ENCODE measurements around the gene EFCAB8.
A peak's percentile ranks its signal among the peaks of the same experiment; 100 is the strongest.

Gene EFCAB8

DNA sequence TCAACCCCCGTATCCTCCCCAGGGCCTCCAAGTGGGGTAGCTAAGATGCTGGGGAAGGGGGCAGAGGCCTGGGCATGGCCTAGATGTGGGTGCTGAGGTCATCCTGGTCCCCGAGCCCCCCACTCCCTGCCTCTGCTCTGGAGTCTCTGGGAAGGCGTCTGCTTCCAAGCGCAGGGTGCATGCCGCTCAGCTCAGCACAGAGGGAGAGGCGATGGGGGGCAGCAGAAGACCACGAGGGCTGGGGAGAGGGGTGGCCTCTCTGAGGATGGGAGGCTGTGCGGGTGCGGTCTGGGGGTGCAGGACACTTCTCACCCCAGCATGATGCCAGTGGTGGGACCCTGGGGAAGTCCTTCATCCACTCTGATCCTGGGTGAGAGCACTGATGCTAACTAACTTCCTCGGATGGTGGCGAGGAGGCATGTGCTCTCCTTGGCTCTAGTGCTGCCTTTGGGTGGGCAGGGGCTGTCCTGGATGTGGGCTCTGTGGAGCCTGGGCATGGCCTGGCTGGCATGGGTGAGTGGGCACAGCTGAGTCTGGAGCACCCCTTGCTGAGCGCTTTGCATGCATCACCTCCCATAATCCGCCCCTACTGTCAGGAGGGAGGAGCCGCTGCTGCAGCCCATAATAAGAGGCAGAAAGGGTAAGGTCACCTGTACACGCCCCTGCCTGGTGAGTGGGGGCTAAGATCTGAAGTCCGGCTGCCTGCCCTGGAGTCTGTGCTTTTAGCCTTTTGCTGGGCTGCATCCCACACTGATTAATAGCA is 34.7 kb downstream of the EFCAB8 start:
- no peak for DNase-seq (ENCODE audit: low read depth)
- H3K4me3 ChIP-seq (ENCODE audit: low read length), result no peak overlapping the region
- no peak for TF ChIP-seq CTCF (conservative IDR thresholded peaks at IDR 0.05; ENCODE audit: low read length)

DNA sequence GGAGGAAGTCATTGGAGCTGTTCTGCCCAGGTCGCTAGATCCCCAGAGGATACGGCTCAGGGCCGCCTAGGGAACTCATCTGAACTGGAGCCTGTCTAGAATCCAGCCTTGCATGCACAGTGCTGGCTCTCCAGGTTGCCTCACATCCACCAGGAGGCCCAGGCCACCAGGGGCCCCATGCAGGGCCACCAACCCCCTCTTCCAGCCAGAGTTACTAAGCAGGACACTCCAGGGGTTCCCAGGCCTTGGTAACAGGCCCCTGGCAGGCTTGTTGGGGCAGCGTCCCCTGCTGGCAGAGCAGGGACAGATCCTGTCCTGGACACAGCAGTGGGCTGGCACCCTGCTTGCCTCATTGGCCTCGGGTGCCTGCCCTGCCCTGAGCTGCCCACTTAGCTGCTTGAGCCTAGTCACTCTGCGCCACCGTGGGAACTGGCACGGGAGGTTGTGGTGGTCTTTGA is 35.3 kb downstream of the EFCAB8 start:
- no peak overlapping the region for H3K4me3 ChIP-seq (ENCODE audit: low read length)
- peak; percentile 35 for TF ChIP-seq CTCF (conservative IDR thresholded peaks at IDR 0.05; ENCODE audit: low read length)
- no peak for DNase-seq (ENCODE audit: low read depth)

DNA sequence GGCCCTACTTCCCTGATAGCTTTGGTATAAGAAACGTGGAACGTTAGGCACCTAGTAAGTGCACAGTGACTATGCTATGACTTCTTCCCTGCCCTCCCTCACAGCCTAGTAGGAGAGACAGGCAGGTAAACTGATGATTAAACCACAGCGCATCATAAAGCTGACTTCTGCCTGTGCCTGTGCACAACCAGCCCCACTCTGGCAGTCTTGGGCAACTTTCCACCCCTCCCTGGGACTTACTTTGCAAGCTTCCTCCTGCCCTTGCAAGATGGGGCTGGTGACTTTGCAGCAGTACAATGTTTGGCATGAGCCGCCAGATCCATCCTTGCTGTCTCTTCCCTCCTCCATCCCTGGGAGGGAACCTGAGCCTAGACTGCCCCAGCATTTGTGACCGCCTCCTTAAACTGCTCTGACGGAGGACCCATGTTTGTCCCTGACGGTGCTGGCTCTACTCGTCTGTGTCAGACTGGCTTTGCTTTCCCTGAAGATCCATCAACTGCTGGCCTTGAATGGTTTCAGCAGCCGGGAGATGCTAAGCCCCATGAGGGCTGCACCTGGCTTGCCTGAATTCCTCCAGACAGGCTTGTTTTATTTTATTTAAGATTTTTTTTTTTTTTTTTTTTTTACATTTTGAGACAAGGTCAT is 36.1 kb downstream of the EFCAB8 start:
- DNase-seq (ENCODE audit: low read depth), result no peak
- H3K4me3 ChIP-seq (ENCODE audit: low read length), result no peak overlapping the region
- TF ChIP-seq CTCF (conservative IDR thresholded peaks at IDR 0.05; ENCODE audit: low read length), result no peak

DNA sequence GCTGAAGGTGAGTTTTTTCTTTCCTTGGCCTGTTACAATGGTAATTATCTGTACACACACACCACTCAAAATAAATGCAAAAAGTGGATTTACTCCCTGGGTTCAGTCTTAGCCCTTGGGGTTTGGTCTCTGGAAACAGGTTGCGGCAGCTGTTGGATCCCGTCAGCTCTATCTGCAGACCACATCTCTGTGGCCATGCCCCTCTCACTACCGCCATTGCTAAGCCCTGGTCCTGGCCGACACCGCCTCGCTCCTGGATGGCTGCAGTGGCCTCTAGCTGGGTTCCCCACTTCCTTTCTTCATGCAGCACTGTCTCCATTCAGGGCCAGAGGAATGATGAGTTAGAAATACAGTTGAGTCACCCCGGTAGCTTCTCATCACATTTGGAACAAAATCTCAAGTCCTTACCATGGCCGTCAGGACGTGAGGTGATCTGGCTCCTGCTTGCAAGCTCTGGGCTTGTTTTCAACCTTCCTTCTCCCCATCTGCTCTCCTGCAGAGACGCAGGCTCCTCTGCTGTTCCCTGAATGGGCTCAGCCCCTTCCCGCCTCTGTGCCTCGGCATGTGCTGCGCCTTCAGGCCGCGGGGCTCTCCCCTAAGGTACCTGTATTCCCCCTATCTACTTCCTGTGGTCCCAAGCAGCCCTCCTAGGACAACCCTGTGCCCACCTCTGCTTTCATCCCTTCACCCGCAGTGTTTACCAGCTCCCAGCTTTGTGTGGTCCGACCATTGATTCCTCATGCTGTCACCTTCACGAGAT is 38.0 kb downstream of the EFCAB8 start:
- no peak for DNase-seq (ENCODE audit: low read depth)
- TF ChIP-seq CTCF (conservative IDR thresholded peaks at IDR 0.05; ENCODE audit: low read length), result no peak
- H3K4me3 ChIP-seq (ENCODE audit: low read length), result no peak overlapping the region

GRCh38 chr20:32898729-32899128 is 40.0 kb downstream of the EFCAB8 start:
- peak; percentile 95 for DNase-seq (ENCODE audit: low read depth)
- no peak for TF ChIP-seq CTCF (conservative IDR thresholded peaks at IDR 0.05; ENCODE audit: low read length)
- no peak overlapping the region for H3K4me3 ChIP-seq (ENCODE audit: low read length)

DNA sequence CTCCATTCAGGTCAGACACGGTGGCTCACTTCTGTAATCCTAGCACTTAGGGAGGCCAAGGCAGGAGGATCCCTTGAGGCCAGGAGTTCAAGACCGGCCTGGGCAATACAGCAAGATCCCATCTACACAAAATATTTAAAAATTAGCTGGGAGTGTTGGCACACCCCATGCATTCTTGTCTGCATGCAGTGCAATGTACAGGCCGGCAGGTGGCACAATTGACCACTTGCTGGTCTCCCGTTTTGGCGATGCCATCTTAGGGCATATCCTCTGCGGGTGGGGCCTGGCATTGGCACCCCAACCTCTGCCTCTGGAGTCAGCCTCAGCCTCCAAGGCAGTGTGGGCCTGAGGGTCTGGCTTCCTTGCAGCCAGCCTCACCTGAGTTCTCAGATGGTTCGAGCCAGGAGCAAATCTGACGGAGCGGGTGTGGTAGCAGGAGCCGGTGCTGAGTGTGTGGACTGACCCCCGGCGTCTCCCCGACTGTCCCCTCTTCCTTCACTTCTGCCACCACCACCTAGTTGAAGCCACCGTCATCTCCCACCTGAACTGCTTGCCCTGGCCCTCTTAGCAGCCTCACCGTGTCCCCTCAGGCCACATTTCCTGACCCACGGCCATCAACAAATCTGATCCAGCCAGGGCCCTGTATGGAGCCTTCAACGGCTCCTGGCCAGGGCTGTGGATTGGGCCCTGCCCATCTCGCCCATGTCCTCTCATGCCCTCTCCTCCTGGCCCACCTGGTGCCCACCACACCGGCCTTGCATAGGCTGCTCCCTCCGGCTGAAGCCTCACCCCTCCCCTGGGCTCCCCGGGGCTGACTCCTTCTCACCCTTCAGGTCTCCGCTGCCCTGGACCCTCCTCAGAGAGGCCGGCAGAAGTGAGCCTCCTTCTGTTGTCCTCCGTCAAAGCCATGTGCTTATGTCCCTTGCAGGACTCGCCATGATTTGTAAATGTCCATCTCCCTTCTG is 44.0 kb downstream of the EFCAB8 start:
- TF ChIP-seq CTCF (conservative IDR thresholded peaks at IDR 0.05; ENCODE audit: low read length), result peak; percentile 92
- peak; percentile 53 for DNase-seq (ENCODE audit: low read depth)

More for the DNA sequence above, 44.0 kb downstream of the EFCAB8 start:
- H3K4me3 ChIP-seq (ENCODE audit: low read length), result no peak overlapping the region
